Measurements from ENCODE around the gene C19orf25. TPM values are rescaled to one million over a fixed set of nuclear protein-coding genes. Genes with fewer than 3 reads are reported as not detected.

The C19orf25 gene
- total and polyA plus RNA-seq, 10 of the 15 experiments (the other 5 are each of a cell fraction or from before 2014, with no cell fraction given) = 1.2 to 67.0 (median 25.6) TPM

DNA sequence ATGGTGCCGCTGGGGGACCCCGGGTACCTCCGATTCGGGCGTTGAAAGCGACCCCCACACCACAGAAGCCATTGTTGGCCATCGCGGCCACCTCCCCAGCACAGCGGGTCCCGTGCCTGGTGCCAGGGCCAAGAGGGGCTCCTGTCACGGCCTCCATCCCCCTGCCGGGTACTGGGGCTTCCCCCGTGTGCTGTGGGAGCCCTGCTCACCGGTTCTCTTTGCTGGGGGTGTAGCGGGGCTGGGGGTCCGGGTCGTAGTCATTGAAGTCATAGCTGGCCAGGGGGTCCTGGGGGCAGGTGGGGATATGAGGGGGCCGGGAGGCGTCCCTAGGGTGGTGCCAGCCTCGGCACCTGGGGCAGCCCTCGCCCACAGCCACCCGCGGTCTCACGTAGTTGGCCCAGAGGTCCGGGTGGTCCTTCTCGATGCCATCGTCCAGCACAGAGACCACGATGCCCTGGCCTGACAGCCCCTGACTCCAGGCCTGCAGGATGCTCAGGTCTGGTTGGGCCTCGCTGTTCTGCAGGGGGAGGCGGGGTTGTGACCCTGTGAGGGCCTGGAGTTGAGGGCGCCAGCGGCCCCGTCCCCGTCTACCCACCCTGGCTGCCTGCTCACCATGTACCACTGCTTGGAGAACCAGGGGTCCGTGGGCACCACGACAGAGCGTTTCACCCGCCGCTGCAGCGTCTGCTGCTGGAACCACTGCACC, 8.7 kb upstream of the C19orf25 start:
- no peaks in the 10 kb centered on the region; a peak in 1 of 4 replicates for H3K27me3 ChIP-seq (replicated peaks in 1 of 2; ENCODE audit: control insufficient read depth in 2 of 2, insufficient read depth in 2 of 2, low read length in 1 of 2)
- CTCF ChIA-PET = no interaction called here
- no peak overlapping the region for H3K4me3 ChIP-seq
- in situ Hi-C loops (cut with MboI) = no loop called here
- DNase-seq (ENCODE audit: low read depth, low spot score) (no peak), FAIRE-seq (no peak), ATAC-seq (no peak)
- H3K9ac ChIP-seq (ENCODE audit: control insufficient read depth, insufficient read depth, low read length) = no peak overlapping the region
- intact Hi-C loops (cut with micrococcal nuclease; ENCODE audit: unreplicated experiment) = no loop called here
- RAD21 ChIA-PET (ENCODE audit: unreplicated experiment) = no interaction called here
- H3K4me2 ChIP-seq (ENCODE audit: control insufficient read depth, insufficient read depth) = no peak overlapping the region
- no peak overlapping the region for H2AFZ ChIP-seq (ENCODE audit: control insufficient read depth, low read depth, low read length)
- SMC1A ChIA-PET (ENCODE audit: uncharacterized antibody, unreplicated experiment) = no interaction called here
- no peaks in the 10 kb centered on the region for H4K20me1 ChIP-seq (ENCODE audit: control insufficient read depth, insufficient read depth)
- no peaks in the 10 kb centered on the region for H3K9me3 ChIP-seq (replicated peaks; ENCODE audit: control insufficient read depth, insufficient read depth, low read length)
- H3K27ac ChIP-seq (ENCODE audit: control insufficient read depth, insufficient read depth) = no peak overlapping the region
- BruUV-seq (replicated peaks) = no TSS peak
- WGBS (ENCODE audit: insufficient coverage, insufficient replicate concordance, low lambda C conversion rate, missing lambda C conversion rate) = 71% methylated on average over 33 of the region's 40 CpGs
- no peaks in the 10 kb centered on the region for H3K36me3 ChIP-seq (ENCODE audit: control insufficient read depth in 2 of 2, insufficient read depth in 2 of 2, low read length in 1 of 2)
- H3K79me2 ChIP-seq (ENCODE audit: control insufficient read depth, insufficient read depth, low read length) = no peaks in the 10 kb centered on the region
- POLR2A ChIA-PET = no interaction called here
- no peaks in the 10 kb centered on the region; the same call in 1 of the 2 replicates for H3K4me1 ChIP-seq (ENCODE audit: control insufficient read depth, insufficient read depth, low read length)
- no peak for TF ChIP-seq CEBPB (IDR thresholded peaks at IDR 0.05; ENCODE audit: borderline replicate concordance in 1 of 2, low read depth in 2 of 2, low read length in 2 of 2)
- TF ChIP-seq, protein P1, sequence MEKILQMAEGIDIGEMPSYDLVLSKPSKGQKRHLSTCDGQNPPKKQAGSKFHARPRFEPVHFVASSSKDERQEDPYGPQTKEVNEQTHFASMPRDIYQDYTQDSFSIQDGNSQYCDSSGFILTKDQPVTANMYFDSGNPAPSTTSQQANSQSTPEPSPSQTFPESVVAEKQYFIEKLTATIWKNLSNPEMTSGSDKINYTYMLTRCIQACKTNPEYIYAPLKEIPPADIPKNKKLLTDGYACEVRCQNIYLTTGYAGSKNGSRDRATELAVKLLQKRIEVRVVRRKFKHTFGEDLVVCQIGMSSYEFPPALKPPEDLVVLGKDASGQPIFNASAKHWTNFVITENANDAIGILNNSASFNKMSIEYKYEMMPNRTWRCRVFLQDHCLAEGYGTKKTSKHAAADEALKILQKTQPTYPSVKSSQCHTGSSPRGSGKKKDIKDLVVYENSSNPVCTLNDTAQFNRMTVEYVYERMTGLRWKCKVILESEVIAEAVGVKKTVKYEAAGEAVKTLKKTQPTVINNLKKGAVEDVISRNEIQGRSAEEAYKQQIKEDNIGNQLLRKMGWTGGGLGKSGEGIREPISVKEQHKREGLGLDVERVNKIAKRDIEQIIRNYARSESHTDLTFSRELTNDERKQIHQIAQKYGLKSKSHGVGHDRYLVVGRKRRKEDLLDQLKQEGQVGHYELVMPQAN (conservative IDR thresholded peaks at IDR 0.05) = no peak
- TF ChIP-seq TCF12 (IDR thresholded peaks at IDR 0.05; ENCODE audit: low read depth, low read length) = no peak
- TF ChIP-seq MEF2A (IDR thresholded peaks at IDR 0.05; ENCODE audit: insufficient read depth, low read depth, low read length) = no peak
- TF ChIP-seq CBX3 (IDR thresholded peaks at IDR 0.05; ENCODE audit: borderline replicate concordance, low read depth) = no peak
- no peak for TF ChIP-seq STAT3 (IDR thresholded peaks at IDR 0.05; ENCODE audit: low read depth, low read length)
- no peak for TF ChIP-seq KLF5 (IDR thresholded peaks at IDR 0.05; ENCODE audit: partially characterized antibody)
- no peak for TF ChIP-seq SRF (IDR thresholded peaks at IDR 0.05; ENCODE audit: low read depth in 2 of 2, low read length in 2 of 2)
- no peak for TF ChIP-seq SMC3 (IDR thresholded peaks at IDR 0.05; ENCODE audit: borderline replicate concordance, low read length)
- no peak for TF ChIP-seq CHD2 (IDR thresholded peaks at IDR 0.05; ENCODE audit: borderline replicate concordance, low read depth, low read length)
- TF ChIP-seq CTCF (IDR thresholded peaks at IDR 0.05 in 2 of 3, conservative IDR thresholded peaks at IDR 0.05 in 1 of 3; ENCODE audit: control insufficient read depth in 2 of 3, extremely low read depth in 1 of 3, insufficient read depth in 1 of 3, low read depth in 3 of 3, low read length in 3 of 3) = no peak
- TF ChIP-seq, protein P2, sequence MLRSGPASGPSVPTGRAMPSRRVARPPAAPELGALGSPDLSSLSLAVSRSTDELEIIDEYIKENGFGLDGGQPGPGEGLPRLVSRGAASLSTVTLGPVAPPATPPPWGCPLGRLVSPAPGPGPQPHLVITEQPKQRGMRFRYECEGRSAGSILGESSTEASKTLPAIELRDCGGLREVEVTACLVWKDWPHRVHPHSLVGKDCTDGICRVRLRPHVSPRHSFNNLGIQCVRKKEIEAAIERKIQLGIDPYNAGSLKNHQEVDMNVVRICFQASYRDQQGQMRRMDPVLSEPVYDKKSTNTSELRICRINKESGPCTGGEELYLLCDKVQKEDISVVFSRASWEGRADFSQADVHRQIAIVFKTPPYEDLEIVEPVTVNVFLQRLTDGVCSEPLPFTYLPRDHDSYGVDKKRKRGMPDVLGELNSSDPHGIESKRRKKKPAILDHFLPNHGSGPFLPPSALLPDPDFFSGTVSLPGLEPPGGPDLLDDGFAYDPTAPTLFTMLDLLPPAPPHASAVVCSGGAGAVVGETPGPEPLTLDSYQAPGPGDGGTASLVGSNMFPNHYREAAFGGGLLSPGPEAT (IDR thresholded peaks at IDR 0.05; ENCODE audit: low read depth) = no peak
- TF ChIP-seq SREBF2 (IDR thresholded peaks at IDR 0.05; ENCODE audit: low read length) = no peak
- TF ChIP-seq SREBF1 (IDR thresholded peaks at IDR 0.05; ENCODE audit: low read length) = no peak
- TF ChIP-seq NR2F1 (conservative IDR thresholded peaks at IDR 0.05) = no peak
- TF ChIP-seq SIN3A (IDR thresholded peaks at IDR 0.05; ENCODE audit: low read depth, low read length) = no peak
- no peak for TF ChIP-seq ZNF274 (IDR thresholded peaks at IDR 0.05; ENCODE audit: insufficient read depth, insufficient read length)
- no peak for TF ChIP-seq EZH2 (IDR thresholded peaks at IDR 0.05; ENCODE audit: borderline replicate concordance, control insufficient read depth, low read depth, low read length)

Data from GM12878 (cell line).